Fibroblast of pulmonary artery (primary cell): ENCODE results near the gene AQP1.

Source experiments
- DNase-seq: peaks from one replicate; pipeline ENCODE4 v3.0.0-alpha.2; 2010; ENCODE audit warnings: low read depth
- H3K4me3 ChIP-seq: replicated peaks from 2 replicates; pipeline ENCODE4 v1.5.1; 2011; ENCODE audit warnings: low read depth, mild to moderate bottlenecking, control low read depth, low read length, moderate library complexity
- CTCF ChIP-seq: IDR thresholded peaks from 2 replicates; pipeline ENCODE4 v1.5.1; 2011; ENCODE audit warnings: mild to moderate bottlenecking, control low read depth, low read length, inconsistent platforms; ENCODE audit errors: missing control alignments

AQP1 gene

DNA sequence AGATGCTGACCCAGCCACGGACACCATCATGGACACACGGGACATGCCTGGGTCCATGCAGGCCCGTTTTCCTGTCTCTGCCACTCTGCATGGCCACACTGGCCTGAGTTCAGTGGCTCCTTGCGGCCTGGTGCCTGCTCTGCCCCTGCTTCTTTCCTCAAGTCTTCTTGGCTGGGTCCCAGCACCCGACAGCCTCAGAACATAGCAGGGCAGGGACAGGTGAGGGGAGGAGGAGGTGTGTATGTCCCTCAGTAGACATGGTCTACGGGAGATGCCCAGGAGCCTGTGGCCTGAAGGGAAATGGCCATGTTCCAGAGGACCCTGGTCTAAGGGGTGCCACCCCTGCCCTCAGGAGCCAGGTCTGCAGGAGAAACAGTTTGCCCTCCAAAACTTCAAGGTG lies 2.2 kb upstream of the AQP1 start:
- no peak for DNase-seq
- no peak for TF ChIP-seq CTCF

GRCh38 chr7:30910411-30911073 lies 1.1 kb upstream of the AQP1 start:
- no peak for DNase-seq
- no peak overlapping the region for H3K4me3 ChIP-seq
- TF ChIP-seq CTCF = no peak

More for the DNA sequence above, 2.2 kb upstream of the AQP1 start:
- H3K4me3 ChIP-seq = no peak overlapping the region

- DNase-seq = no peak
- H3K4me3 ChIP-seq = no peak overlapping the region
- TF ChIP-seq CTCF = no peak
Measured at GRCh38 chr7:30911133-30911532, 520 bp upstream of the AQP1 start.

GRCh38 chr7:30912021-30912730 lies 523 bp downstream of the AQP1 start:
- DNase-seq = no peak
- no peak for TF ChIP-seq CTCF
- H3K4me3 ChIP-seq = no peak overlapping the region

- no peak overlapping the region for H3K4me3 ChIP-seq
- no peak for TF ChIP-seq CTCF
- no peak for DNase-seq
Measured at GRCh38 chr7:30912731-30912985, 1.0 kb downstream of the AQP1 start.

DNA sequence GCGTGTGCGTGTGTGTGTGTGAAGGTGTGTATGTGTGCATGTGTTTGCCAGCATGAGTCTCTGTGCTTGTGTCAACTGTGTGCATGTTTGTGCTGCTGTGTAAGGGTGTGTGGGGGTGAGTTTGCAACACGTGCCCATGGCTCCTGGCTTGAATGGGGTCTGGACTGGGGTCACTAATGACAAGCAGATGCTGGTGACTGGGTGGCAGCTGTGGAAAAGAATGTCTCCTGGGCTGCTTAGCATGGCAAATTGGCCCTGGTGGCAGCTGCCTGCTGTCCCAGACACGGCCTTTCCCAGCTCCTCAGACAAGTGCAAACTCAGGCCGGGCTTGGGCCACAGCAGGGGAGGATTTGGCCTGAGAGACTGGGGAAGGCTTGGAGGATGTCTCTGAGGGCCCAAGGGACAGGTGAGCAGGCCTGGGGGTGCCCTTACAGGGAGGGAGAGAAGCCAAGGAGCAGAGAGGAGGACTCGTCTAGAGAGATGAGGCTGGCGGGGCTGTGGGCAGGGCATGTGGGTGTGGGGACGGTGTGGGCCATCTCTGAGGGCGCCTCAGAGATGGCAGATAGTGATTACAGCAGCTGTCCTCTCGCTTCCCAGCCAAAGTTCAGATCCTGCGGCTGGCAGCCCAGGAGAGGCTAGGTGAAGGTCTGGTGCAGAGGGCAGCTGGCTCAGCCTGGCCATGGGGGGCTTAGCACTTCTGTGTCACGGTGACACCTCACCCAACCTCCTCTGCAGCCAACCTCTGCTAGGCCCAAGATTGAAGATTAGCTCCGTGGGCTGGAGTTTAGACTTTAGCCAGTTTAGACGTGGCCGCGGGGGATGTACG lies 1.5 kb downstream of the AQP1 start:
- DNase-seq = no peak
- H3K4me3 ChIP-seq = no peak overlapping the region
- TF ChIP-seq CTCF = no peak
